ENCODE measurements around the gene RBM33.

- TF ChIP-seq TEAD4 (IDR thresholded peaks at IDR 0.05) (no peak), REST (IDR thresholded peaks at IDR 0.05; ENCODE audit: low read depth) (no peak)
Observed at GRCh38 chr7:155762036-155762435, 117.6 kb downstream of the RBM33 start.
